ENCODE measurements around the gene ADAMTSL2.

Gene ADAMTSL2

GRCh38 chr9:133605446-133605845, 70.9 kb downstream of the ADAMTSL2 start:
- FAIRE-seq (no peak), DNase-seq (ENCODE audit: insufficient read length, low spot score) (no peak)

GRCh38 chr9:133605856-133606707, 71.6 kb downstream of the ADAMTSL2 start:
- FAIRE-seq (no peak), DNase-seq (ENCODE audit: insufficient read length, low spot score) (no peak)
- no peak for TF ChIP-seq SPI1 (IDR thresholded peaks at IDR 0.05; ENCODE audit: low read depth, low read length)
- no peak for TF ChIP-seq POLR2AphosphoS5 (IDR thresholded peaks at IDR 0.05; ENCODE audit: low read depth, low read length)
- TF ChIP-seq TAF1 (IDR thresholded peaks at IDR 0.05; ENCODE audit: low read depth, low read length), result no peak
- no peak for TF ChIP-seq POU2F2 (IDR thresholded peaks at IDR 0.05; ENCODE audit: low read depth, low read length)
- no peak for TF ChIP-seq PAX5 (IDR thresholded peaks at IDR 0.05; ENCODE audit: insufficient read depth, low read length, severe bottlenecking)
- TF ChIP-seq POLR2A (IDR thresholded peaks at IDR 0.05; ENCODE audit: low read depth, low read length), result no peak

More at GRCh38 chr9:133605446-133605845, 70.9 kb downstream of the ADAMTSL2 start:
- no peak for TF ChIP-seq PAX5 (IDR thresholded peaks at IDR 0.05; ENCODE audit: insufficient read depth, low read length, severe bottlenecking)
- no peak for TF ChIP-seq TAF1 (IDR thresholded peaks at IDR 0.05; ENCODE audit: low read depth, low read length)

- FAIRE-seq (no peak), DNase-seq (ENCODE audit: insufficient read length, low spot score) (no peak)
- TF ChIP-seq POLR2AphosphoS5 (IDR thresholded peaks at IDR 0.05; ENCODE audit: low read depth, low read length) (no peak), POLR2A (IDR thresholded peaks at IDR 0.05; ENCODE audit: low read depth, low read length) (no peak), POU2F2 (IDR thresholded peaks at IDR 0.05; ENCODE audit: low read depth, low read length) (no peak), TAF1 (IDR thresholded peaks at IDR 0.05; ENCODE audit: low read depth, low read length) (no peak), SPI1 (IDR thresholded peaks at IDR 0.05; ENCODE audit: low read depth, low read length) (no peak), PAX5 (IDR thresholded peaks at IDR 0.05; ENCODE audit: insufficient read depth, low read length, severe bottlenecking) (no peak)
These were observed 72.2 kb downstream of the ADAMTSL2 start for GRCh38 chr9:133606708-133607025.

GRCh38 chr9:133607381-133607780, 72.9 kb downstream of the ADAMTSL2 start:
- FAIRE-seq (no peak), DNase-seq (ENCODE audit: insufficient read length, low spot score) (no peak)
- no peak for TF ChIP-seq SPI1 (IDR thresholded peaks at IDR 0.05; ENCODE audit: low read depth, low read length)
- no peak for TF ChIP-seq POLR2AphosphoS5 (IDR thresholded peaks at IDR 0.05; ENCODE audit: low read depth, low read length)
- no peak for TF ChIP-seq PAX5 (IDR thresholded peaks at IDR 0.05; ENCODE audit: insufficient read depth, low read length, severe bottlenecking)
- no peak for TF ChIP-seq TAF1 (IDR thresholded peaks at IDR 0.05; ENCODE audit: low read depth, low read length)
- TF ChIP-seq POU2F2 (IDR thresholded peaks at IDR 0.05; ENCODE audit: low read depth, low read length), result no peak
- TF ChIP-seq POLR2A (IDR thresholded peaks at IDR 0.05; ENCODE audit: low read depth, low read length), result no peak

GRCh38 chr9:133607976-133608375, 73.5 kb downstream of the ADAMTSL2 start:
- DNase-seq (ENCODE audit: insufficient read length, low spot score) (no peak), FAIRE-seq (no peak)
- no peak for TF ChIP-seq SPI1 (IDR thresholded peaks at IDR 0.05; ENCODE audit: low read depth, low read length)
- no peak for TF ChIP-seq POLR2A (IDR thresholded peaks at IDR 0.05; ENCODE audit: low read depth, low read length)
- TF ChIP-seq POU2F2 (IDR thresholded peaks at IDR 0.05; ENCODE audit: low read depth, low read length), result no peak
- TF ChIP-seq PAX5 (IDR thresholded peaks at IDR 0.05; ENCODE audit: insufficient read depth, low read length, severe bottlenecking), result no peak

- TF ChIP-seq POU2F2 (IDR thresholded peaks at IDR 0.05; ENCODE audit: low read depth, low read length) (no peak), PAX5 (IDR thresholded peaks at IDR 0.05; ENCODE audit: insufficient read depth, low read length, severe bottlenecking) (no peak), POLR2A (IDR thresholded peaks at IDR 0.05; ENCODE audit: low read depth, low read length) (no peak), POLR2AphosphoS5 (IDR thresholded peaks at IDR 0.05; ENCODE audit: low read depth, low read length) (no peak), TAF1 (IDR thresholded peaks at IDR 0.05; ENCODE audit: low read depth, low read length) (no peak), SPI1 (IDR thresholded peaks at IDR 0.05; ENCODE audit: low read depth, low read length) (no peak)
- FAIRE-seq (no peak), DNase-seq (ENCODE audit: insufficient read length, low spot score) (no peak)
These were observed 73.9 kb downstream of the ADAMTSL2 start for GRCh38 chr9:133608382-133608781.

GRCh38 chr9:133608889-133609288, 74.4 kb downstream of the ADAMTSL2 start:
- no peak for TF ChIP-seq POLR2AphosphoS5 (IDR thresholded peaks at IDR 0.05; ENCODE audit: low read depth, low read length)
- TF ChIP-seq SPI1 (IDR thresholded peaks at IDR 0.05; ENCODE audit: low read depth, low read length), result no peak
- TF ChIP-seq TAF1 (IDR thresholded peaks at IDR 0.05; ENCODE audit: low read depth, low read length), result no peak
- no peak for TF ChIP-seq PAX5 (IDR thresholded peaks at IDR 0.05; ENCODE audit: insufficient read depth, low read length, severe bottlenecking)
- DNase-seq (ENCODE audit: insufficient read length, low spot score), result no peak
- FAIRE-seq, result no peak

- TF ChIP-seq POLR2A (IDR thresholded peaks at IDR 0.05; ENCODE audit: low read depth, low read length) (no peak), TAF1 (IDR thresholded peaks at IDR 0.05; ENCODE audit: low read depth, low read length) (no peak), POLR2AphosphoS5 (IDR thresholded peaks at IDR 0.05; ENCODE audit: low read depth, low read length) (no peak), PAX5 (IDR thresholded peaks at IDR 0.05; ENCODE audit: insufficient read depth, low read length, severe bottlenecking) (no peak), POU2F2 (IDR thresholded peaks at IDR 0.05; ENCODE audit: low read depth, low read length) (no peak), SPI1 (IDR thresholded peaks at IDR 0.05; ENCODE audit: low read depth, low read length) (no peak)
- no peak for FAIRE-seq
- DNase-seq (ENCODE audit: insufficient read length, low spot score), result no peak
These were observed 75.0 kb downstream of the ADAMTSL2 start, which contains the start of gene FAM163B for GRCh38 chr9:133609311-133610098. TSS of gene FAM163B (minus strand) at chr9:133609389. CDS start at chr9:133580223, 29,166 bp downstream.

- DNase-seq (ENCODE audit: insufficient read length, low spot score) (no peak), FAIRE-seq (no peak)
- no peak for TF ChIP-seq POLR2A (IDR thresholded peaks at IDR 0.05; ENCODE audit: low read depth, low read length)
- no peak for TF ChIP-seq POU2F2 (IDR thresholded peaks at IDR 0.05; ENCODE audit: low read depth, low read length)
- TF ChIP-seq SPI1 (IDR thresholded peaks at IDR 0.05; ENCODE audit: low read depth, low read length), result no peak
- TF ChIP-seq TAF1 (IDR thresholded peaks at IDR 0.05; ENCODE audit: low read depth, low read length), result no peak
These were observed 76.3 kb downstream of the ADAMTSL2 start for GRCh38 chr9:133610845-133611244.
